Renal cortex interstitium (tissue), 11 donors: ENCODE data around the gene CDK5RAP1. TPM values are rescaled to one million over a fixed set of nuclear protein-coding genes. Genes with fewer than 3 reads are reported as not detected.

Source experiments
- DNase-seq, 11 donors: peaks; one replicate each; pipeline ENCODE4 v3.0.0-alpha.2; 2013; ENCODE audit warnings: low read depth in 9 of 11, low spot score in 4 of 11; ENCODE audit errors: extremely low read depth in 1 of 11
- polyA plus RNA-seq, 3 donors: library from polyadenylated mRNA; unstranded; fragments of 120-200 nt; gene quantifications; one replicate each; pipeline ENCODE4 v1.2.1, GENCODE V29; 2013; ENCODE audit not compliant: insufficient read length in 3 of 3

Gene CDK5RAP1
- polyA plus RNA-seq, 3 donors = 34.6 to 45.1 (median 35.4) TPM

DNA sequence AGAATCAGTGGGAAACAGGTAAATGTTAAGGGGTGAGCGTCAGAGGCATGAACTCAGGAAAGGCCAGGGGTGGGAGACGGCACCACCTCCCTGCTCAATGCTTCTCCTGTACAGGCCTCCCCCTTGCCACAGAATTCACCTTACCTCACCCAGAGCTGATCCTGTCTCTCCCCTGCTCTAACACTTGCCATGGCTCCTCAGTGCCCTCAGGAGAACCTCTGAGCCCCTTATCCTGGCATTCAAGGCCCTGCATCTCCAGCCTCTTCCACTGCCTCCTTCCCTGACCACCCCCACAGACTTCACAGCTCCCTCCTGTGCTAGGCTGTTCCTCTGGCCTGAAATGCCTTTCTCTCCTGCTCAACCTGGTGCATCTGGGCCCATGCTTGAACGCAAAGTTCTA is 84.4 kb downstream of the CDK5RAP1 start:
- DNase-seq = no peak

DNA sequence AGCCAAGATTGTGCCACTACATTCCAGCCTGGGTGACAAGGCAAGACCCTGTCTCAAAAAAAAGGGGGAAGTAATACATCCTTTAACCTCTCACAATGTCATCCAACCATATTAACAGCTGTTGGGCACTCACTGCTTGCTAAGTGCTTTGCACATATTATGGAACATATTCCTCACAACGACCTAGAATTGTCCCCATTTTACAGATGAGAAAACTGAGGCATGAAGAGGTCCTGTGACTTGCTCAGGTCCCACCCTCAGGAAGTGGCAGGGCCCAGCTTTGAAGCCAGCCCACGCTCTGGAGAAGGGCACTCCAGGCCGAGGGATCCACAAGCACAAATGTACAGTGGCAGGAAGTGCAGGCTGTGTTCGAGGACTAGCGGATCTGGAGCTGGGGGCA is 85.0 kb downstream of the CDK5RAP1 start:
- no peak for DNase-seq

DNA sequence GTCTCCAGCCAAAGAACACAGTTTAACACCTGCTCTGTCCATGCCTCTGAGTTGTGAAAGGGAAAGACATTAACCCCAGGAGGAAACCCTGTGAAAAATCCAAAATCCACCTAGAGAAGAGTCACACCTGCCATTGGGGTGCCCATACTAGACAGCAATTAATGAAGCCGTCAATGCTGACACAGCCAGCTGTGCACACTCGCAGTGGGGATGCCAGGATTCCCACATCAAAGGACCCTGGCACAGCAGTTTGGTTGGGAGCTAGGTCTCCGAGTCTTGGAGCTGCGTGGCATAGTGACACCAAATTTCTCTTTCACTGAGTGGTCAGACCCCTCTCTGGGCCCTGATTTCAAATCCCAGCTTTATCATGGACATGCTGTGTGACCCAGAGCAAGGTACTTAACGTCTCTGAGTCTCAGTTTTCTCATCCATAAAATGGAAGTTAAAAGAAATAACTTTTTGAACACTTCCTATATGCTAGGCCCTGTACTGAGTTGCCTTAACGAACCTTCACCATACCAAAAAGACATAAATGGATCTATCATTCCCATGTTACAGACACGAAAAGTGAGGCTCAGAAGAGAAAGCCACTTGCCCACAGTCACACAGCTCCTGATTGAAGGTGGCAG is 87.5 kb downstream of the CDK5RAP1 start:
- DNase-seq = no peak

DNA sequence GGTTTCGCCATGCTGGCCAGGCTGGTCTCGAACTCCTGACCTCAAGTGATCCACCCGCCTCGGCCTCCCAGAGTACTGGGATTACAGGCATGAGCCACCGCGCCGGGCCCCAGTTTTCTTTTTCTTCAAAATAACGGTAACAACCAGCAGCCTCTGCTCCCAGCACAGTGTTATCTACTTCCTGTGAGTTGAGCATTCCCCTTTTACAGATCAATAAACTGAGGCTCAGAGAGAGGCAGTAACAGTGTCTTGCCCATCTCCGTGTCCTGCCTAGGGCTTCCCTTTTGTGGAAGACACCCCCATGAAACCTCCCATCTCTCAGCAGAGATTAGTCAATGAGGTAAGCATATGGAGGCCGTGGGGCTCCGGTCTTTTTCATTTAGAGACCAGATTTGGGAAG is 88.7 kb downstream of the CDK5RAP1 start:
- DNase-seq = no peak

DNA sequence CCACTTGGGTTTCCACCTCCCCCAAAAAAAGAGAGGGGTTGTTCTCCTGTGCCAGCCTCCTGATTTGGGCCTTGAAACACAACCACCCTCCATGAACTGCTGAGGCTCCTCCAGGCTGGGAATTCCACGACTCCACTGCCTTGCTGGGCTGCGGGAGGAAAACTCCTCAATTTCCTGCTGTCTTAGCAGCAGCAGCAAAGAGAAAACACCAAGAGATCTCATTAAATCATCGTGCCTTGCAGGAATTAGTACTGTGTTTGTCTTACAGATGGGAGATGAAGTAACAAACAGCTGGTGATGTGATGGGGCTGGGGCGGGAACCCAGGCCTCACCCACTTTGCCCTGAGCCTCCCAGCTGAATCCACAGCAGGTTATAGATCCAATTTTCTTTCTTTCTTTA is 89.3 kb downstream of the CDK5RAP1 start:
- no peak for DNase-seq

DNA sequence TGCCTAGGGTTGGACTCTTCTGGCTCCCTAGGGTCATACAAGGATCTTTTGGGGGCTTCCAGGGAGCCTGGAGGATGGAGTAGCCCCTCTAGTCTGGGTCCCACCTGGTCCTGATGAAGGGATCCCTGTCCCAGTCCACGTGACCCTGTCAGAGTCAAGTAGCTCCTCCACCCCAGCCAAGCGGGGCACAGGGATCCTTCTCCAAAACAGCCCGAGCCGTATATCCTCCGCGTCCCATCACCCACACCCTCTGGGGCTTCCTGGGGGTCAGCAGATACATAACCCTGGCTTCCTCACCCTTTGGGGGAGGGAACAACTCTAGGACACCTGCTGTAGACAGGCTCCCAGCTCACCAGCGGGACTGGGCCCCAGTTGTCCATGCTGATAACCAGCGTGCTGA is 90.3 kb downstream of the CDK5RAP1 start:
- no peak for DNase-seq

DNA sequence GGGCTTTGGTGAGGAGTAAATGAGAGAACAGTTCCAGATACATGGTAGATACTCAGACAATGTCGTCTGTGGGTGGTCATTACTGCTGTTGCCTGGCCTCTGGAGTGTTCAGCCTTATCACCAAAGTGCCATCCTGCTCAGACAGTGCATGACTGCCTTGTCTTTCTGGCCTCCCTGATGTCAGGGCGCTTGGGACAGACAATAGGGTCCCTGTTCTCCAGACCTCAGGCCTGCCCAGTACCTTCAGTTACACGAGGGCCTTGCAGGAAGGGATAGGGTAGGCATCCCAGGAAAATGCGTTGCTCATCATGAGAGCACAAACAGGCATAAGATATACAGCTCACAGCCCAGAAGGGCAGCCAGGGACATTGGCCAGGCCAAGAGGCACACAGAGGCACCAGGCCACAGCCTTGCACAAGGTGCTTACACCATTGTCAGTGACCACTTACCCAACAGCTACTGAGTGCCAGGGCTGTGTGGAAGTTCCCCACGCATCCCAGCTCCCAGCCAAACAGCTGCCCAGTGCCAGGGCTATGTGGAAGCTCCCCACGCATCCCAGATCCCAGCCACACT is 90.9 kb downstream of the CDK5RAP1 start:
- DNase-seq = no peak

DNA sequence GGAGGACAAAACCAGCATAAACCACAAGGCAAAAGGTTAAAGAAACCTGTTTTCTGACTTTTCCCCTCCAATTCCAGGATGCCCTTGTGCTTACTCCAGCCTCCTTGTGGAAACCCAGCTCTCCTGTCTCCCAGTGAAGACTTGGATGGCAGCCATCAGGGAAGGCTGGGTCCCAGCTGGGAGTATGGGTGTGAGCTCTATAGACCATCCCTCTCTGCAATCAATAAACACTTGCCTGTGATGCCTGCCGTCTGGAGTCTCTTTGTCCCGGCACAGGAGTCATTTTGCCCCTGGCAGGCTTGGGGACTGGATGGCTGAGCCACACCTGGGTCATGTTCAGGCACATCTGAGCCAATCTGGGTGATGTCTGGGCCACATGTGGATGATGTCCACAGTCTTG is 91.7 kb downstream of the CDK5RAP1 start:
- DNase-seq = no peak

Other genes with a start within 250 kb of the CDK5RAP1 start
- not detected for gene BPIFA2, start 233.4 kb downstream of the CDK5RAP1 start, polyA plus RNA-seq
- not detected for gene BPIFA3, start 184.2 kb downstream of the CDK5RAP1 start, polyA plus RNA-seq
- not detected for gene BPIFA1, start 165.5 kb downstream of the CDK5RAP1 start, polyA plus RNA-seq
- gene BPIFB1, start 118.3 kb downstream of the CDK5RAP1 start, polyA plus RNA-seq = under 1 TPM in 1 of 3 donors, not detected in 2; 0.14 TPM
- gene SNTA1, start 42.2 kb upstream of the CDK5RAP1 start, polyA plus RNA-seq = 10 to 100 TPM in 2 of 3 donors, 1 to 10 TPM in 1; 8.7 to 12.2 (median 12.0) TPM
- gene CBFA2T2, start 88.6 kb upstream of the CDK5RAP1 start, polyA plus RNA-seq = 10 to 100 TPM; 26.8 to 35.9 (median 27.4) TPM